BE2C (cell line): Measurements from ENCODE around the gene ANKRD11.
A peak's percentile ranks its signal among the peaks of the same experiment; 100 is the strongest.

Experiments used
- DNase-seq: peaks from one replicate; pipeline ENCODE4 v3.0.0-alpha.2; 2020
- H3K27me3 ChIP-seq: fragments of 250-450 bp; sonication (Bioruptor Pico); 2 replicates; pipeline ENCODE4 v1.5.1; 2020; ENCODE audit warnings: mild to moderate bottlenecking
- H3K36me3 ChIP-seq: fragments of 250-450 bp; sonication (Bioruptor Pico); 2 replicates; pipeline ENCODE4 v1.5.1; 2020; ENCODE audit warnings: mild to moderate bottlenecking
- H3K4me1 ChIP-seq: fragments of 250-450 bp; sonication (Bioruptor Pico); 2 replicates; pipeline ENCODE4 v1.5.1; 2020
- H3K4me3 ChIP-seq: 2 replicates; pipeline ENCODE4 v1.5.1; 2011; ENCODE audit warnings: low read depth, low read length
- H3K9me3 ChIP-seq: fragments of 250-450 bp; sonication (Bioruptor Pico); 2 replicates; pipeline ENCODE4 v1.5.1; 2020
- CTCF ChIP-seq: IDR thresholded peaks from 2 replicates; pipeline ENCODE4 v1.5.1; 2012; ENCODE audit warnings: mild to moderate bottlenecking, low read depth, low read length

The ANKRD11 gene

GRCh38 chr16:89418352-89418751 lies 72.0 kb downstream of the ANKRD11 start:
- Histone ChIP-seq H3K27me3 (no peaks in the 10 kb centered on the region), H3K4me1 (peaks cover 12% of the 10 kb centered on the region), H3K4me3 (no peak overlapping the region), H3K9me3 (no peaks in the 10 kb centered on the region), H3K36me3 (peaks cover 5% of the 10 kb centered on the region; the same call in 1 of the 2 replicates)
- no peak for DNase-seq
- TF ChIP-seq CTCF, result no peak

GRCh38 chr16:89417352-89417751 lies 73.0 kb downstream of the ANKRD11 start:
- Histone ChIP-seq H3K4me3 (no peak overlapping the region), H3K4me1 (peaks cover 22% of the 10 kb centered on the region), H3K27me3 (no peaks in the 10 kb centered on the region), H3K9me3 (no peaks in the 10 kb centered on the region), H3K36me3 (peaks cover 5% of the 10 kb centered on the region; the same call in 1 of the 2 replicates)
- DNase-seq, result no peak
- no peak for TF ChIP-seq CTCF

GRCh38 chr16:89413811-89414585 lies 76.4 kb downstream of the ANKRD11 start:
- Histone ChIP-seq H3K9me3 (no peaks in the 10 kb centered on the region), H3K36me3 (peaks cover 5% of the 10 kb centered on the region; the same call in 1 of the 2 replicates), H3K4me3 (no peak overlapping the region), H3K27me3 (no peaks in the 10 kb centered on the region), H3K4me1 (peaks cover 34% of the 10 kb centered on the region)
- no peak for TF ChIP-seq CTCF
- DNase-seq, result no peak

GRCh38 chr16:89412811-89413210 lies 77.5 kb downstream of the ANKRD11 start:
- peaks cover 34% of the 10 kb centered on the region for H3K4me1 ChIP-seq
- TF ChIP-seq CTCF, result no peak

GRCh38 chr16:89411335-89411850 lies 79.0 kb downstream of the ANKRD11 start:
- Histone ChIP-seq H3K9me3 (no peaks in the 10 kb centered on the region), H3K36me3 (no peaks in the 10 kb centered on the region), H3K4me1 (peaks cover 43% of the 10 kb centered on the region), H3K27me3 (no peaks in the 10 kb centered on the region), H3K4me3 (no peak overlapping the region)
- no peak for TF ChIP-seq CTCF
- DNase-seq, result no peak

More at GRCh38 chr16:89412811-89413210, 77.5 kb downstream of the ANKRD11 start:
- DNase-seq, result peak; percentile 44
- Histone ChIP-seq H3K27me3 (no peaks in the 10 kb centered on the region), H3K36me3 (peaks cover under 1% of the 10 kb centered on the region; the same call in 1 of the 2 replicates), H3K4me3 (no peak overlapping the region), H3K9me3 (no peaks in the 10 kb centered on the region)

- no peak for TF ChIP-seq CTCF
- H3K36me3 ChIP-seq, result no peaks in the 10 kb centered on the region
- DNase-seq, result peak; percentile 81
- H3K4me3 ChIP-seq, result no peak overlapping the region
- H3K9me3 ChIP-seq, result no peaks in the 10 kb centered on the region
- H3K4me1 ChIP-seq, result peaks cover 46% of the 10 kb centered on the region
- no peaks in the 10 kb centered on the region for H3K27me3 ChIP-seq
These were observed 79.5 kb downstream of the ANKRD11 start for GRCh38 chr16:89410794-89411309.
